ENCODE results near the gene UGT1A8. TPM values are rescaled to one million over a fixed set of nuclear protein-coding genes. Genes with fewer than 3 reads are reported as not detected.
"Not testable (repeated sequence)": the region's sequence is repeated elsewhere in the genome, so short reads cannot be mapped to it uniquely, and the experiment has no call there.

The UGT1A8 gene
- total RNA-seq, 1 experiment from 2014 or later = 0.17 TPM

- DNase-seq = no peak
- H3F3A ChIP-seq (ENCODE audit: insufficient read depth, low read depth) = peaks cover 9% of the 10 kb centered on the region
- H3K9me3 ChIP-seq (ENCODE audit: insufficient read depth, low read depth) = peaks cover 6% of the 10 kb centered on the region; the same call in 1 of the 2 replicates
- no peaks in the 10 kb centered on the region for H3K27me3 ChIP-seq (ENCODE audit: insufficient read depth, low read depth)
- POLR2A ChIA-PET (ENCODE audit: unreplicated experiment) = no interaction called here
- H3K27ac ChIP-seq = no peak overlapping the region
- H3K79me2 ChIP-seq (ENCODE audit: low read depth) = no peaks in the 10 kb centered on the region
- CTCF ChIA-PET = no interaction called here
- H4K20me1 ChIP-seq (ENCODE audit: insufficient read depth) = no peaks in the 10 kb centered on the region
- no peaks in the 10 kb centered on the region for H3K36me3 ChIP-seq (ENCODE audit: low read depth)
- no TSS peak for BruUV-seq (replicated peaks)
- peaks cover 13% of the 10 kb centered on the region; the same call in 1 of the 2 replicates for H3K4me1 ChIP-seq (replicated peaks; ENCODE audit: insufficient read depth)
- TF ChIP-seq EZH2 (IDR thresholded peaks at IDR 0.05; ENCODE audit: low read depth) (no peak), CTCF (conservative IDR thresholded peaks at IDR 0.05) (no peak)
- no peak overlapping the region for H3K4me2 ChIP-seq
- H3K4me3 ChIP-seq = no peak overlapping the region
- H3K9me2 ChIP-seq (ENCODE audit: insufficient read depth) = no peaks in the 10 kb centered on the region
- intact Hi-C loops (cut with micrococcal nuclease; ENCODE audit: unreplicated experiment) = no loop called here
- no peak overlapping the region for H2AFZ ChIP-seq
Observed at GRCh38 chr2:233638836-233639235, 21.4 kb downstream of the UGT1A8 start.

DNA sequence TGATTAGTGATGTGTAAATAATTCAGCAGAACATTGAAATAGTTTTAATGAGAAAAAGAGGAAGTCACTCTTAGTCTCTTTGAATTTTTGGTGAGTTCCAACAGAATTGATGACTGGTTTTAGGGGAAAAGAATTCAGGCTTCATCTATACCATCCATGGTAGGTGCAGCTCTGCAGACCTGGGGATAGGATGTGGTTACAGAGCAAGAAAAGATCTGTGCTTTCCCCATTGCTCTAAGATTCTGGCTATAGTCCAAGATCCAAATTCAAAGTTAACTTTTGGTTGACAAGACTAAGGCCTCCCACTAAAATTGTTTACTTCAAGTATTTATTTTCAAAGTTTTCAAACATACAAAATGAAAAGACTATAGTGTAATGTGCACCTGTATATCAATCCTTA lies 22.4 kb downstream of the UGT1A8 start:
- Histone ChIP-seq H3K79me2 (ENCODE audit: low read depth) (no peaks in the 10 kb centered on the region), H3K9me3 (ENCODE audit: insufficient read depth, low read depth) (peaks cover 9% of the 10 kb centered on the region), H3K27ac (no peak overlapping the region), H3K4me3 (no peak overlapping the region), H3K36me3 (ENCODE audit: low read depth) (no peaks in the 10 kb centered on the region), H3K4me1 (replicated peaks; ENCODE audit: insufficient read depth) (peaks cover 13% of the 10 kb centered on the region; the same call in 1 of the 2 replicates), H3F3A (ENCODE audit: insufficient read depth, low read depth) (peaks cover 9% of the 10 kb centered on the region), H3K9me2 (ENCODE audit: insufficient read depth) (no peaks in the 10 kb centered on the region), H3K4me2 (no peak overlapping the region), H4K20me1 (ENCODE audit: insufficient read depth) (no peaks in the 10 kb centered on the region), H3K27me3 (ENCODE audit: insufficient read depth, low read depth) (no peaks in the 10 kb centered on the region), H2AFZ (no peak overlapping the region)
- ChIA-PET CTCF (no interaction called here), POLR2A (ENCODE audit: unreplicated experiment) (no interaction called here)
- no TSS peak for BruUV-seq (replicated peaks)
- TF ChIP-seq EZH2 (IDR thresholded peaks at IDR 0.05; ENCODE audit: low read depth) (no peak), CTCF (conservative IDR thresholded peaks at IDR 0.05) (no peak)
- intact Hi-C loops (cut with micrococcal nuclease; ENCODE audit: unreplicated experiment) = no loop called here
- DNase-seq = no peak

GRCh38 chr2:233643128-233643527 lies 25.7 kb downstream of the UGT1A8 start:
- Histone ChIP-seq H3K4me2 (no peak overlapping the region), H3K9me3 (ENCODE audit: insufficient read depth, low read depth) (peaks cover 34% of the 10 kb centered on the region), H3K9me2 (ENCODE audit: insufficient read depth) (no peaks in the 10 kb centered on the region), H4K20me1 (ENCODE audit: insufficient read depth) (no peaks in the 10 kb centered on the region), H2AFZ (no peak overlapping the region), H3K4me3 (no peak overlapping the region), H3K27me3 (ENCODE audit: insufficient read depth, low read depth) (no peaks in the 10 kb centered on the region), H3K36me3 (ENCODE audit: low read depth) (no peaks in the 10 kb centered on the region), H3K79me2 (ENCODE audit: low read depth) (no peaks in the 10 kb centered on the region), H3F3A (ENCODE audit: insufficient read depth, low read depth) (peaks cover 9% of the 10 kb centered on the region), H3K27ac (no peak overlapping the region), H3K4me1 (replicated peaks; ENCODE audit: insufficient read depth) (peaks cover 13% of the 10 kb centered on the region; the same call in 1 of the 2 replicates)
- TF ChIP-seq CTCF (conservative IDR thresholded peaks at IDR 0.05) = peak; percentile 69
- TF ChIP-seq EZH2 (IDR thresholded peaks at IDR 0.05; ENCODE audit: low read depth) = no peak
- DNase-seq = peak; percentile 45 to 77
- intact Hi-C loops (cut with micrococcal nuclease; ENCODE audit: unreplicated experiment) = no loop called here
- BruUV-seq (replicated peaks) = no TSS peak
- POLR2A ChIA-PET (ENCODE audit: unreplicated experiment) = interaction anchor here (0.7 kb wide), 2 partner anchors 49 to 221 kb away, joined by 3 read pairs; no protein-coding TSS in a partner anchor
- CTCF ChIA-PET = interaction anchor here (0.5 to 0.6 kb wide), 3 partner anchors 18 to 86 kb away, joined by 3 read pairs; no protein-coding TSS in a partner anchor

DNA sequence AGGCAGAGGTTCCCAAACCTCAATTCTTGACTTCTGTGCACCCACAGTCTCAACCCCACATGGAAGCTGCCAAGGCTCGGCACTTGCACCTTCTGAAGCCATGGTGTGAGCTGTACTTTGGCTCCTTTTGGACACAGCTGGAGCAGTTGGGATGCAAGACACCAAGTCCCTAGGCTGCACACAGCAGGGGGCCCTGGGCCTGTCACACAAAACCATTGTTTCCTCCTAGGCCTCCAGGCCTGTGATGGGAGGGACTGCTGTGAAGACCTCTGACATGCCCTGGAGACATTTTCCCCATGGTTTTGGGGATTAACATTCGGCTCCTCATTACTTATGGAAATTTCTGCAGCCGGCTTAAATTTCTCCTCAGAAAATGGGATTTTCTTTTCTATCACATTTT lies 28.6 kb downstream of the UGT1A8 start:
- DNase-seq; H3K4me3 ChIP-seq; H4K20me1 ChIP-seq (ENCODE audit: insufficient read depth); H3K36me3 ChIP-seq (ENCODE audit: low read depth); H3K4me2 ChIP-seq; H3K27me3 ChIP-seq (ENCODE audit: insufficient read depth, low read depth); CTCF ChIA-PET; POLR2A ChIA-PET (ENCODE audit: unreplicated experiment); H3K27ac ChIP-seq; BruUV-seq (replicated peaks); intact Hi-C loops (cut with micrococcal nuclease; ENCODE audit: unreplicated experiment); H2AFZ ChIP-seq; H3K9me2 ChIP-seq (ENCODE audit: insufficient read depth); H3K79me2 ChIP-seq (ENCODE audit: low read depth): not testable (repeated sequence)
- peaks cover 34% of the 10 kb centered on the region for H3K9me3 ChIP-seq (ENCODE audit: insufficient read depth, low read depth)
- peaks cover 23% of the 10 kb centered on the region for H3F3A ChIP-seq (ENCODE audit: insufficient read depth, low read depth)
- peaks cover 30% of the 10 kb centered on the region for H3K4me1 ChIP-seq (replicated peaks; ENCODE audit: insufficient read depth)
